ENCODE measurements around the gene BACH2.
"Not testable (repeated sequence)": the region's sequence is repeated elsewhere in the genome, so short reads cannot be mapped to it uniquely, and the experiment has no call there.

Gene BACH2

GRCh38 chr6:90068703-90069523 lies 227.7 kb downstream of the BACH2 start:
- no peak for DNase-seq (ENCODE audit: low spot score)
- no peak for TF ChIP-seq CTCF (IDR thresholded peaks at IDR 0.05; ENCODE audit: extremely low read depth, insufficient read depth, missing control alignments)
- in situ Hi-C loops (cut with MboI; ENCODE audit: low pct_unique_long_range_greater_than_20kb, low sequenced_read_pairs, unreplicated experiment): no loop called here

GRCh38 chr6:90068264-90068663 lies 228.4 kb downstream of the BACH2 start:
- TF ChIP-seq CTCF (IDR thresholded peaks at IDR 0.05; ENCODE audit: extremely low read depth, insufficient read depth, missing control alignments): no peak
- in situ Hi-C loops (cut with MboI; ENCODE audit: low pct_unique_long_range_greater_than_20kb, low sequenced_read_pairs, unreplicated experiment): no loop called here
- DNase-seq (ENCODE audit: low spot score): no peak

- no peak for DNase-seq (ENCODE audit: low spot score)
- TF ChIP-seq CTCF (IDR thresholded peaks at IDR 0.05; ENCODE audit: extremely low read depth, insufficient read depth, missing control alignments): no peak
- in situ Hi-C loops (cut with MboI; ENCODE audit: low pct_unique_long_range_greater_than_20kb, low sequenced_read_pairs, unreplicated experiment): no loop called here
These were observed 229.9 kb downstream of the BACH2 start for GRCh38 chr6:90066697-90067096.

GRCh38 chr6:90065173-90065572 lies 231.5 kb downstream of the BACH2 start:
- no peak for TF ChIP-seq CTCF (IDR thresholded peaks at IDR 0.05; ENCODE audit: extremely low read depth, insufficient read depth, missing control alignments)
- no peak for DNase-seq (ENCODE audit: low spot score)
- in situ Hi-C loops (cut with MboI; ENCODE audit: low pct_unique_long_range_greater_than_20kb, low sequenced_read_pairs, unreplicated experiment): no loop called here

- TF ChIP-seq CTCF (IDR thresholded peaks at IDR 0.05; ENCODE audit: extremely low read depth, insufficient read depth, missing control alignments): no peak
- in situ Hi-C loops (cut with MboI; ENCODE audit: low pct_unique_long_range_greater_than_20kb, low sequenced_read_pairs, unreplicated experiment): no loop called here
- no peak for DNase-seq (ENCODE audit: low spot score)
These were observed 234.0 kb downstream of the BACH2 start for GRCh38 chr6:90062667-90063066.

- DNase-seq (ENCODE audit: low spot score): no peak
- in situ Hi-C loops (cut with MboI; ENCODE audit: low pct_unique_long_range_greater_than_20kb, low sequenced_read_pairs, unreplicated experiment): no loop called here
- TF ChIP-seq CTCF (IDR thresholded peaks at IDR 0.05; ENCODE audit: extremely low read depth, insufficient read depth, missing control alignments): no peak
These were observed 234.6 kb downstream of the BACH2 start for GRCh38 chr6:90062051-90062450.

- in situ Hi-C loops (cut with MboI; ENCODE audit: low pct_unique_long_range_greater_than_20kb, low sequenced_read_pairs, unreplicated experiment); DNase-seq (ENCODE audit: low spot score): not testable (repeated sequence)
These were observed 237.5 kb downstream of the BACH2 start for GRCh38 chr6:90059178-90059577.

GRCh38 chr6:90055924-90056323 lies 240.7 kb downstream of the BACH2 start:
- in situ Hi-C loops (cut with MboI; ENCODE audit: low pct_unique_long_range_greater_than_20kb, low sequenced_read_pairs, unreplicated experiment); DNase-seq (ENCODE audit: low spot score): not testable (repeated sequence)

GRCh38 chr6:90054193-90054592 lies 242.4 kb downstream of the BACH2 start:
- in situ Hi-C loops (cut with MboI; ENCODE audit: low pct_unique_long_range_greater_than_20kb, low sequenced_read_pairs, unreplicated experiment); DNase-seq (ENCODE audit: low spot score): not testable (repeated sequence)

Data from GM13977 (cell line).